GM18498 (cell line): Measurements from ENCODE around the gene NBEA.
A peak's percentile ranks its signal among the peaks of the same experiment; 100 is the strongest.
"Not testable (repeated sequence)": the region's sequence is repeated elsewhere in the genome, so short reads cannot be mapped to it uniquely, and the experiment has no call there.

Experiments used
- ATAC-seq: cut with Tn5 transposase; IDR thresholded peaks from one replicate; pipeline ENCODE4 v1.9.1; 2021; ENCODE audit warnings: mild to moderate bottlenecking, moderate library complexity; ENCODE audit not compliant: unreplicated experiment

Gene NBEA

DNA sequence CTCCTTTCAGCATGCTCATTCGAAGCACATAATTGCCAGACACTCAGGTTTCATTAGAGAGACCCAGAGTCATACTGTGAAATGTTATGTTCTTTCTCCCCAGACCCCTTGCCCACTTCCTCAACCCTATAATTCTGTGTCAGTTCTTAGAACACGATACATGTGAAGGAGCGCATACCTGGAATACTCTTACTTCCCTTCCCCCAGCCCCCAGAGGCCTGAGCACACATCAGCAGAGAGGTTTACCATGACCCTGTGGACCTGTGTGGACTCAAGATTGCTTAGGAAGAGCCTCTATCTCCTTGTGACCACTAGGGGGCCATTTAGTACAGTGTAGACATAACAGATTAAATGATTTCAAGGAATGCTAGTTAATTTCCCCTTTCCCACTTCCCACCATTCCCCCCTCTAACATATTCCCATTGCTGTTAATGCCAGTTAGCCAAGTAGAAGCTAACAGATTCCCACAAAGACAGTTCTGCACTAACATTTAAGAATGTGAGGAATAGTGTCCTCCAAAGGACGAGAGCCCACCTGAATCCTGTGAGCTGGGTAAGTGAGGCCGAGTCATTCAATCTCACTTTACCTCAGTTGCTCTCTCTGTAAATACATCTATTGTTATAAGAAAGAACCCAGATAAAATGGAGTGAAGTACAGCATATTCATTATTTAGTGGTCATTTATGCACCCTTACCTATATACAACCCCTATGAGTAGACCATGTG is 688.6 kb downstream of the NBEA start:
- peak; percentile 89 for ATAC-seq

DNA sequence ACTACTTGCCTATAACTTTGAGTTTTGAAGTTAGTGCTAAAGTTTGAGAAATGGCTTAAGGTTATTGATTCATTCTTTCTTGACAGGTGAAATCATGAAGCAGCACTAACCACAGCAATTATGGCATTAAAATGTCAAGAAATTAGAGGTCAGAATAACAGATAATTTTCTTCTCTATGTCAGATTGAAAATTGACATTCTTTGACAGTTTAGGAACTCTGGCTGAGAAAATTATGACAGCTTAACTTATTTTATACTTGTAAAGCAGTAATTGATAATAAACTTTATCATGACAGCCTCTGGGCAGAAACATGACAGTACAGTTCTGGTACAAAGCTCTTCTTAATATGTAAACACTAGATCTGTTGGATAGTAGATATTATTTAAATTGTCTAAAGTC is 689.6 kb downstream of the NBEA start:
- no peak for ATAC-seq

DNA sequence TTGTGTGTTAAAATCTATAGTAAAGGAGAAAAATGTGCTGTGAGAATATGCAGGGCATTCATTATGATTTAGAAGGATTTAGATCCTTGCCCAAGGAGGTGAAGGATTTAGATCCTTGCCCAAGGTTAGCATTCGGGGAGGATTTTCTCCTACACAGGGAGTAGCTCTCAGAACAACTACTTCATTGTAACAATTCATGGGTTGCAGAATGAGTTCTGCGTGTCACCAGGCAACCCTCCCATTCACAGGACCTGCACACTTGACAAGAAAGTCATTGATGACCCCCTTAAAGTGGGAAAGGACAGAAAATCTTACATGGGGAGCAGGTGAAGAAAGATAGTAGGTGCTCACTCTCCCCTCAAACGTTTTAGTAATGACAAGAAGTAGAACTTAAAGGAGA is 701.6 kb downstream of the NBEA start:
- ATAC-seq: no peak

DNA sequence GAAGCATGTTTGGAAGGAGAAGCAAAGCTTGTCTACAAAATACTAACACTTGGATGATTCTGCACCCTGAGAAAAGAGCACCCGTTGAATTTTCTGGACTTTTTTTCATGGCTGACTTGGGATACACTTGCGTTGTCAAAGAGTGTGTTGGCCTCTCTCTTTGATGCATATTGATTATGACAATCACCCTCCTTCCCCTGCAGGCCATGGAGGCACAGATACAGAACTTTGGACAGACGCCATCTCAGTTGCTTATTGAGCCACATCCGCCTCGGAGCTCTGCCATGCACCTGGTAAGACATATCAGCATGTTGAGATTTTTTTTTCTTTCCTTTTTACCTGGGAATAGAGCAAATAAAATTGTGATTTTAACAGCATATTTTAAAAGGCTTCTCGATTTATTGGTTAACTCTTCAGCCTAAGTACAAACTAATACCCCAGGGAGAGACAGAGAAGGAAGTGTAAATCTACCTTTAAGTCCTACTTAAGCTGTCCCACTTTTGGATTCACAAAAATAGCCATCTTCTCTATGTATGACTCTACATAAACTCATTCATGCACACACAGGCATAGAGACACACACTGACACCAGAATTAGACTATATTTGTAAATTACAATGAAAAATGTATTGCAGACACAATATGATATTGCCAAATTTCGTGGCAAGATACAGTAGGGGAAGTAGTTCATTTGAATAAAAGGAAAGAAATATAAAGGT is 704.1 kb downstream of the NBEA start:
- ATAC-seq: no peak

DNA sequence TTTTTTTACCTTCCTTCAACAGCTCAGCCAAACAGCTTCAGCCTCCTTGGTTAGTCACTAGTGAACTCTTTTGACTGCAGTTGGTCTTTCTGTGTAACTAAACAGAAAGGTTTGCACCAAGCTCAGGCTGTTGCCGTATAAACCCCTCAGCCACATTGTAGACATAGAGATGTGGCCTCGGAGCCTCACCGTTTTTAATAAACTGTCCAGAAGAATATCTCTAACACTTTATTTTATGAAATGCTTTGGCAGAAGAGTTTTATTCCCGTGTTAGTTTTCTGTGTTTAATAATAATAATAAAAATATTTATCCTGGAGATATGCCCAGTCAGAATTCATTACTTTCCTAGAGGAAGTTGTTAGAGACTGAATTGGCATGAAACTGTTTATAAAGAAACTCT is 706.1 kb downstream of the NBEA start:
- no peak for ATAC-seq

DNA sequence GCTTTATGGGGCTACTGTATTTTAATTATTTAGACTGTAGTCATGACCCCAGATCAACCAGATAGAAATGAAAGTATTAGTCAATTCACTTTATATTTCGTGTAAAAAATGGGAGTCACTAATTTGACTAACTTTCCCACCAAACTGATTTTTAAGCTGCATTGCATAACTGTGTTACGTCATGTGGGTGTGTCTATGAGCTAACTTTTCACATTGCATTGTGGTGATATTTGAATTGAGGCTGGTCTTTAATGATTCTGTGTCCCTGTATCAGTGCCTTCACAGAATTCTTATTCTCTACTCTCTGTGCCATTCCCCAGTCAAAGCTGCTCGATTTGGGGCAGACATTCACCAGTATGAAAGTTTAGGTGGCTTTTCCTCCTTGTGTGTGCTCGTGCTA is 707.1 kb downstream of the NBEA start:
- no peak for ATAC-seq

DNA sequence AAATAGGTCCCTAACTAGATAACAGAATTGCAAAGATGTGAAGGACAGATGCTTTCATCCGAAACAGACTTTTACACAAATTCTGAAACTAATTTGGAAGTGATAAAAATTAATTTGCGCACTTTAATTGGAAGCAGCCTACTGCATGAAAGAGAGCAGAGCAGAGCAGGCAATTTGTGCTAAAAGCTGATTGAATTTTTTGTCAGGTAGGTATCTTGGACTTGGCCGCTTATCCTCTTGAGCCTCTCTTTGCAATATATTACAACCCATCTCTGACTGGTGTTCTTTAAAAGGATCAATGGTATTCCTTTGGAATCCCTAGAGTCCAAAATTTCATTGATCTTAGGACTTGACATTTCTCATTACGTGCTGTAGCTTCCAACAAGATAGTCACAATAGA is 717.7 kb downstream of the NBEA start:
- ATAC-seq: no peak

DNA sequence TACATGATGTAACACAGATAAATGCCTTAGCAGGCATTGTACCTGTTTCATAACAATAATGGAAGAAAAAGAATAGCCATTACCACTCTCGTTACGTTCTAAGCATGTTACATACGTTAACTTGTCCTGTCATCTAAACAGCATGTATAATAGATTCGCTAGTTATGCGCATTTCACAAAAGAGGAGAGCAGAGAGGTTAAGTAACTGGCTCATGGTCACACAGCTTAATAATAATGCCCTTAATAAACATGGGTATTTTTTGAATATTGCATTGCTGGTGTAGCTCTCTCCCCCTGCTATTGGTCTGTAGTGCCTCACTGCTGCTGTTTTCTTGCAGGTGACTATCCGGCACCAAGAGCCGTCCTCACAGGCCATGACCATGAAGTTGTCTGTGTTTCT is 722.7 kb downstream of the NBEA start:
- no peak for ATAC-seq

DNA sequence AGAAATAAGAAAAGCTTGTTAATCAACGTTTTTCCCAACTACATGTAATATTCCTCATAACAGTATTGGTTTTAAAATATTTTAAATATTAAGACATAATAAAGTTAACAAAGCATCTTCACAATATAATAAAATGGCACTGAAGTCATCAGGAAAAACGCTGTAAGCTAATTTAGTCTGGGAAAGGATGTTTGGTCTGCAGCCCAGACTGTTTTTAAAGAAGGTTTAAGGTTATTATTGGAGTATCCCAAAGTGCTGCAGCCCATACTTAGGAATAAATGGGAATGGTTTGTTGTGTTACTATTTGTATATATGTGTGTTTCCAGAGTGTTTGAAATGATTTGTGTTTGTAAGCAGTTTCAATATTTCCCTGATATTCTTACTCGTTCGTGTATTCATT is 727.3 kb downstream of the NBEA start:
- ATAC-seq: no peak

DNA sequence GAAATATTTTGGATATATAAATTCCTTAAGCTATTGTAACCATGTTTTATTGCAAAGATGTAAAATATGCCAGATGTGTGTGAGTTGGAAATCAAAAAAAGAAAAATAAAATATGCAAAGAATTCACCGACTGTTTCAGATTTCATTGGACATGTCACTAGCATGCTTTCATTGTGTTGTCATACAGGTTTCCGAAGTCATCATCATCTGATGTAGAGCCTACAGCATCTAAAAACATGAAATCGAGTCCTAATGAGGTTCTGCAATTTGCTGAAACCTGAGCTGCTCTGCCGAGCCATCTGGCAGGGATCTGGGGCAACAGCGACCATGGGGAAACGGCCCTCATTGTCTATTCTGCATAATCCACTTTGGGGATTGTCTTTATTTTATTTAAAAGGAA is 730.5 kb downstream of the NBEA start:
- ATAC-seq: no peak

DNA sequence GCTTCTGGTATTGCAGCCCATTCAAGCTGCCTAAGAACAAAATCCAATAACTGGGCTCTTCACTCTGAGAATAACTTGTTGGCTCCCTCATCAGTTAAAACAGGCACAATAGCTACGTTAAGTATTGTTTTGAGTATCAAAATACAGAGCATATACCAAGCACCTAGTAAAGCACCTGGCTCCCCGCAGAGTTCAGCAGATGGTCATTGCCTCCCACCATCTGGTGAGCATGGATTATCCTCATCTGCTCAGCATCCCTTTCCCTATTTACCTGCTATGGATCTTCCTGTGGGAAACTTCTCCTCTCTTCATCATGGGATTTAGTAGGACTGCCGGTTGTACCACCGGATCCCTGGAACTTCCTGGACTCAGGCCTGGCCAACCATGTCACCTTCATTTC is 733.6 kb downstream of the NBEA start:
- no peak for ATAC-seq

DNA sequence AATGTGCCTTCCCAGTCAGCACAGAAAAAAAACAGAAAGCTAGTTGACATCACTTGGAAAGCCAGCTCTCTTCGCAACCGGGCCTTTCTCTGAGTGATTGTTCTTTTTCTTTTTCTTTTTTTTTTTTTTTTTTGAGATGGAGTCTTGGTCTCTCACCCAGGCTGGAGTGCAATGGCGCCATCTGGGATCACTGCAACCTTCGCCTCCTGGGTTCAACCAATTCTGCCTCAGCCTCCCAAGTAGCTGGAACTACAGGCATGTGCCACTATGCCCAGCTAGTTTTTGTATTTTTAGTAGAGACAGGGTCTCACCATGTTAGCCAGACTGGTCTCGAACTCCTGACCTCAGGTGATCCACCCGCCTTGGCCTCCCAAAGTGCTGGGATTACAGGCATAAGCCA is 735.8 kb downstream of the NBEA start:
- ATAC-seq: not testable (repeated sequence)

DNA sequence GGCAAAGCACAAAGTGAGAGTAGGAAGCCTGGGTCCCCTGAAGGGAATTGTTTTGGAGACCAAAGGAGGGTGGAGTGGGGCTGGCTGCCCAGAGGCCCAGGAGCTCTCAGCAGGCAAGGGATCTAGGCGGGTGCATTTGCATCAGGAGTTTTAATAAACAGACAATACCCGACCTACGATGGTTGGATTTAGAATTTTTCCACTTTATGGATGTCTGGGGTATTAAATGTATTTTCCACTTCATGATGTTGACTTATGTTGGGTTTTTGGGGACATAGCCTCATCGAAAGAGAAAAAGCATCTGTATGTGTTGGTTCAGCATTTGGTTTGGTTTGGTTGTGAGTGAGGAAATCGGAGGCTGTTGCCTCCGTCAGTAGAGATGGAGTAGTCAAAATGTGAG is 739.6 kb downstream of the NBEA start:
- no peak for ATAC-seq

DNA sequence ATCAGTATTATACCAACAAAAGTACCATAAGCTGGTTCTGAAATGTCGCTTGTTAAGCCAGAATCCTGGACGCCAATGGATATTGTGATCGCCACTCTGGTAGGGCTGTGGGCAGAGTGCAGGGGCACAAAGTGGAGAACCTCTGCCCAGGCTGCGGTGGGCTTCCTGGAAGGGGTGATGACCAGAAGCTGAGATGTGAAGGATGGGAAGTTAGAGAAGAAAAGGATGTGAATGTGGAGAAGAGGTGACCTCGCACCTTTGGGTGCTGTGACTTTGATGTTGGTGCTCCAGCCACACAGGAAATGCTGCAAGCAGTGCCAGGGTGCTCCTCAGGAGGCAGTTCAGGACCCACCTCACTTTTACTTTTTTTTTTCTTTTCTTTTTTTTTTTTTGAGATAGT is 742.4 kb downstream of the NBEA start:
- ATAC-seq: no peak

DNA sequence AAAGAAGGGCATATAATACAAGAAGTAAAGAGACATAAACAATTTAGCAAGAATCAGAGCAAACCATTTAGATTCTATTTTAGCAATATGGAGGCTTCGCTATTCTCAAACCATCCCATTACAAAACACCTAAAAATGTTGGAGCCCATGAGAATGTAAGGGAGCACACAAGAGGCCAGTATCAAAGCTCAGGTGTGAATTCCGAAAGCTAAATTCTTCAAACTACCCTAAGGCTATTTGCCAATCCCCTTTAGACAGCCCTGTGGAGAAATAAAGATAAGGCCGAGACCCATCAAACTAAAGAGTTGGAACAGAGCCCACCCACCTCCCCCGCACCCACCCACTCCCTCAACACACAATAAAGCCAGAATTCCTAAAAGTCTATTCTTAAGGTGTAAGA is 745.3 kb downstream of the NBEA start:
- ATAC-seq: no peak

DNA sequence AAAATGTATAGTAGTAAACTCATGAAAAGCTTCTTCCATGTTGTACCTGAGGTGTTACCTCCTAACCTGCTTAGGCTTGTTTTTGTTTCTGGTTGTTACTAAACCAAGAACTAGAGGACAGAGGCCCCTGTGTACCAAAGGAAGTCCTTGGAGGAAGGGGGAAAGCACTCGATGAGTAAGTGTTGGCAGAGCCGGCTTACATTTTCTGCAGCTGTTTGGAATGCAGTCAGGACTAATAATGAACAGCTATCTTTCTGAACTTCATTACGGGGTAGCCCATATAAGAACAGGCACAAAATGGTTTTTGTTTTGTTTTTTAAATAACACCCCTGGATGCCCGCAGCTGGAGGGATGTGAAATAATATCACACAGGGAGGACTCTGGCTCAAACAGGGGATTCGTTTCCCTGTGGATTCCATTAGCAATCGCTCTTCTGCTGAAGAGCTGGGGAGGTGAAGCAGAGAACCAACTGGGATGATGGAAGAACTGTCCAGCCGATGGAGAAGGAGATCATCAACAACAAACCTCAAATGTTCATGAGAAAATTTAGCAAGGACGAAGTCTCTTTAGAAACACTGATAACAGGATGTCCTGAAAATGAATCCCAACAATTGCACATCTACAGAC is 748.6 kb downstream of the NBEA start:
- no peak for ATAC-seq

DNA sequence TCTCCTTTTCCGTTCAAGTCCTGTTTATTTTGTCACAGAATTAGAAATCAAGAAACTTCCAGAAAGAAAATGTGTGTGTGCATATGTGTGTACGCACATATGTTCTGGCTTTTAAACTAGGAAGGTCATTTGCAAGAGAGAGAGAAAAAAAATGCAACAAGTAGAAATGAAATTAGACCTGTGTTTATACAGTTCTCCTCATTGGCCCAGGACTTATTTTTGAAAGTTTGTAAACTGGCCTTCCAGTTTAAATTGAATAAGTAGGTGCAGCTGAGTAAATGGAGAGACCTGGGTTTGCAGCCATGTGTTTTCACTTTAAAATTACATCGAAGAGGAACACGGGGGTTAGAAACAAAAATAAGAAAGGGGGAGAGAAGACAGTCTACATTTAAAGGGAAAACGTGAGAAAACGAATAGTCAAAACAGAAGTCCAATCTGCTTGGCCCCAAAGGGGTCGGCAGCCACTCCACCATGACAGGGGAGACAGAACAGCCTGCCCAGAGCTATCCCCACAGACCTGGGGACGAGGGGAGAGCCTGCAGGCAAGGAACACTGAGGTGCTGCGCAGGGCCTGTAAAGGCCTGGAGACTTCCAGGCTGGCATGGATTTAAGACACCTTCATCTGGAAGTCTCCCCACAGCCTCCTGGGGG is 751.2 kb downstream of the NBEA start:
- no peak for ATAC-seq

DNA sequence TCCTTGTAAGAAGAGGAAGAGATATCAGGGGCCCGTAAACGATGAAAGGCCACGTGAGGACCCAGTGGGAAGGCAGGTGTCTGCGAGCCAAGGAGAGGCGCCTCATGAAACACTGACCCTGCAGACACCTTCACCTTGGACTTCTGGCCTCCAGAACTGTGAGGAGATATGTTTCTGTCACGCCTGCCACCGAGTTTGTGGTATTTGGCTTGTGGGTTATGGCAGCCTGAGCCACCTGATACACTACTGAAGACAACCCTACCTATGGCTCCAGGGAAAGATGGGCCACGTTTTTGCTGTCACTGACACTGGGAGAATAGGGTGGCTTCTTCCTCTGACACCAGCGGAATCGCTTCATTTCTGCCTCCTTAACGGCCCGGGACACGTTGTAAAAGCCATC is 752.0 kb downstream of the NBEA start:
- no peak for ATAC-seq

DNA sequence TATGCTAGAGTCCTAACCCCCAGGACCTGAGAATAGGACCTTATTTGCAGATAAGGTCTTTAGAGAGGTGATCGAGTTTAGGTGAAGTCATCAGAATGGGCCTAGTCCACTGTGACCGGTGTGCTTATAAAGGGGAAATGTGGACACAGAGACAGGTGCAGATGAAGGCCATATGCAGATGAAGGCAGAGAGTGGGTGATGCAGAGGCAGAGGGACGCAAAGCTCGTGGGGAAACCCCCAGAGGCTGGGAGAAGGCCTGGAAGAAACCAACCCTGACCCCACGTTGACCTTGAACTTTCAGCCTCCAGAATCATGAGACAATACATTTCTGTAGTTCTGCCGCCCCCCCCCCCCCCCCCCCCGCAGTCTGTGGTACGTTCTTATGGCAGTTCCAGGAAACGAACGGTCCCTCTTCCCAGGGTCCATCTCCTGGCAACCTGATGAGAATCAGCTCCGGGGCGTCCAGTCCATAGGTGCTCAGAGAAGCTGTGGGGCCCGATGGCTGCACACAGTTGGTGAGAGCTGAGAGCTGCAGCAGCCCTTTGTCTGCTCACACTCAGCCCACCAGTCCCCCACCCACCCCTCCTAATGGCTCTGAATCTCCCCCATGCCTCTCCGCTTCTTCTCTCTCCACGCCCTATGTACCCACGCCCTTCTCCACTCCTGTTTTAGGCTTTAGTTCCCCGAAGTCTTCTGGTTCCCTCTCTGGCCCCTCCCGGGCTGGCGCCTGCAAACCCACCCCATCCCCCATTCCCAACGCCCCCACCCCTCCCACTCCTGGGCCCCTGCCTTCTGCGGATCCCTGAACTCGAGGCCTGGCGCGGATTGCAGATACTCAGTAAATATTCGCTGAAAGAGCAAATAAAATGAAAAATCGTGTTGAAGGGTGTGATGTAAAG is 752.7 kb downstream of the NBEA start:
- no peak for ATAC-seq

DNA sequence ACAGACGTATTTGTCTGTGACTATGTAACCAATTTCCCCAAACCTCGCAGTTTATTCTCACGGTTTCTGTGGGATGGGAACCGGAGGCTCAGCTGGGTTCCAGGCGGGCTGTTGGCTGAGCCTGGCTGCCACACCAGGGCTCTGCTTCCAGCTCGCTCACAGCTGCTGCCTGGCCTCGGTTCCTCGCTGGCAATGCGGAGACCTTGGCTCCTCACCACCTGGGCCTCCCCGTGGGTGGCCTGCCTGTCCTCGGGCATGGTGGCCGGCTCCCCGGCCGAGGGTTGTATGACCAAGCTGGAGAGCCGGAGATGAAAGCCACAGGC is 753.3 kb downstream of the NBEA start:
- ATAC-seq: no peak

DNA sequence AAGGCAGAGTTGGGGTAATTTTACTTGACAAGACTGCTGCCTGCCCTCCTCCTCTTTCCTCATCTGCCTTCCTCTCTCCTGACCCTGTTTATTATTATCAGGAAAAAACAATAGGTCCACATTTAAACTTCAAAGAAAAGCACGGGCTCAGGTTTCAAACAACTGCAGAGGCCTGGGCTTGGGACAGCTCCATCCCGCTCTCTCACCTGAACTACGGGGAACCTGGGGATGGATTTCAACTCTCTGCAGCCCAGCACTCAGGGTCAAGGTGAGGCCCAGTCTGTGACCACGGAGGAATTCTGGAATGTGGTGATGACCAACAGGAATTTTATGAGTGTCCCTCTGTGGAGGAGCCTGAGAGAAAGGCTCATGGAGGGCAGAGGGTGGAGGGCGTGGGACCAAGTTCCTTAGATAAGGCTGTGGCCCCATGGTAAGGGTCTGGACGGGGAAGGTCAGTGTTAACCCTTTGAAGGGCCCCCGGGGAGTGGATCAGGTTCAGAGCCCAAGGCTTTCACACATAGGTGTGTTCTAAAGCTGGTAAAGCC is 755.2 kb downstream of the NBEA start:
- no peak for ATAC-seq
